LNCaP clone FGC (cell line): Measurements from ENCODE around the gene CCDC142.
"Not testable (repeated sequence)": the region's sequence is repeated elsewhere in the genome, so short reads cannot be mapped to it uniquely, and the experiment has no call there.

Source experiments
- DNase-seq: peaks from one replicate; pipeline ENCODE4 v3.0.0-alpha.2; 2011; ENCODE audit warnings: low read depth
- H3K4me3 ChIP-seq: 2 replicates; pipeline ENCODE4 v1.5.1; 2011; ENCODE audit warnings: mild to moderate bottlenecking, low read depth, low read length, control low read depth
- CTCF ChIP-seq: IDR thresholded peaks from 2 replicates; pipeline ENCODE4 v1.5.1; 2012; ENCODE audit warnings: mild to moderate bottlenecking; ENCODE audit not compliant: control insufficient read depth, insufficient read depth; ENCODE audit errors: extremely low read depth

The CCDC142 gene

GRCh38 chr2:74454654-74455511 is 27.9 kb downstream of the CCDC142 start, which contains the start of gene INO80B:
Gene INO80B (plus strand): TSS chr2:74455087. CDS start chr2:74455117, 30 bp downstream.
- DNase-seq, result peak; percentile 86
- H3K4me3 ChIP-seq, result peak within 1 kb of the TSS; percentile 77
- no peak for TF ChIP-seq CTCF

GRCh38 chr2:74450570-74451190 is 32.1 kb downstream of the CCDC142 start:
- no peak for DNase-seq
- no peak for TF ChIP-seq CTCF
- no peak overlapping the region for H3K4me3 ChIP-seq

- no peak for DNase-seq
- TF ChIP-seq CTCF, result no peak
Measured at GRCh38 chr2:74448771-74449170, 34.0 kb downstream of the CCDC142 start.

GRCh38 chr2:74447230-74447999 is 35.4 kb downstream of the CCDC142 start:
- H3K4me3 ChIP-seq, result no peak overlapping the region
- DNase-seq, result no peak
- no peak for TF ChIP-seq CTCF

More at GRCh38 chr2:74448771-74449170, 34.0 kb downstream of the CCDC142 start:
- H3K4me3 ChIP-seq, result no peak overlapping the region

GRCh38 chr2:74444498-74445318 is 38.1 kb downstream of the CCDC142 start:
- TF ChIP-seq CTCF, result no peak
- no peak overlapping the region for H3K4me3 ChIP-seq
- DNase-seq, result no peak

GRCh38 chr2:74442483-74443297 is 40.1 kb downstream of the CCDC142 start:
- peak overlapping the region; percentile 67 for H3K4me3 ChIP-seq
- not testable (repeated sequence) for DNase-seq
